H1 (cell line): ENCODE results near the gene RAB3IP. TPM values are rescaled to one million over a fixed set of nuclear protein-coding genes. Genes with fewer than 3 reads are reported as not detected.

ENCODE experiments used
- CTCF ChIA-PET: fragments of 300-600 bp; sonication (Branson Sonifier 250); formaldehyde crosslinking; loops from one replicate; lab custom pipeline; 2021; ENCODE audit not compliant: partially characterized antibody; lab: Charles Lee
- POLR2A ChIA-PET: fragments of 300-600 bp; sonication (Branson Sonifier 250); formaldehyde crosslinking; loops from one replicate; lab custom pipeline; 2021; ENCODE audit warnings: inconsistent platforms; ENCODE audit not compliant: partially characterized antibody; lab: Charles Lee
- DNase-seq, 2 experiments: peaks; one replicate each; pipeline versions ENCODE4 v3.0.0 to v3.0.0-alpha.2; 2010 to 2022; ENCODE audit warnings: low spot score in 2 of 2, low read depth in 1 of 2, mixed read lengths in 1 of 2
- FAIRE-seq: peaks from 2 replicates; lab custom pipeline; 2011; peaks lifted over from hg19 to GRCh38; lab: Jason Lieb, UNC
- H2AFZ ChIP-seq: 2 replicates; pipeline ENCODE4 v1.8.1; 2012; ENCODE audit warnings: low read length, inconsistent platforms
- H2AK5ac ChIP-seq: 2 replicates; pipeline ENCODE4 v1.6.1; 2013; ENCODE audit warnings: low read depth, low read length
- H2BK120ac ChIP-seq: replicated peaks from 2 replicates; pipeline ENCODE3; 2013; ENCODE audit warnings: low read depth, low read length, inconsistent platforms
- H2BK12ac ChIP-seq: 2 replicates; pipeline ENCODE4 v1.6.1; 2013; ENCODE audit warnings: low read depth, low read length
- H2BK15ac ChIP-seq: 2 replicates; pipeline ENCODE4 v1.6.1; 2013; ENCODE audit warnings: low read length
- H2BK20ac ChIP-seq: 2 replicates; pipeline ENCODE4 v1.6.1; 2013; ENCODE audit warnings: low read length
- H2BK5ac ChIP-seq: 2 replicates; pipeline ENCODE4 v1.6.1; 2013; ENCODE audit warnings: low read depth, low read length
- H3K14ac ChIP-seq: 2 replicates; pipeline ENCODE4 v1.6.1; 2013; ENCODE audit warnings: inconsistent platforms; ENCODE audit not compliant: insufficient read length
- H3K18ac ChIP-seq: 2 replicates; pipeline ENCODE4 v1.6.1; 2013; ENCODE audit warnings: low read length; ENCODE audit errors: extremely low read depth
- H3K23ac ChIP-seq: 2 replicates; pipeline ENCODE4 v1.6.1; 2013; ENCODE audit warnings: inconsistent platforms; ENCODE audit not compliant: insufficient read length
- H3K23me2 ChIP-seq: 2 replicates; pipeline ENCODE4 v1.6.1; 2013; ENCODE audit warnings: low read depth, low read length
- H3K27ac ChIP-seq: 2 replicates; pipeline ENCODE4 v1.6.1; 2011; ENCODE audit warnings: low read depth, low read length, inconsistent platforms
- H3K27me3 ChIP-seq, 4 experiments: replicated peaks in 1 of 4; 1 replicate in 1 of 4; 2 replicates in 3 of 4; pipeline versions ENCODE4 v1.6.1 to v1.8.1; 2011 to 2013; ENCODE audit warnings: low read length in 3 of 4, mild to moderate bottlenecking in 3 of 4, inconsistent platforms in 2 of 4, mixed read lengths in 2 of 4, moderate library complexity in 1 of 4; ENCODE audit not compliant: control insufficient read depth in 3 of 4, insufficient read depth in 3 of 4; ENCODE audit errors: extremely low read depth in 1 of 4
- H3K36me3 ChIP-seq, 4 experiments: 2 replicates each; pipeline versions ENCODE4 v1.6.1 to v1.8.1; 2011 to 2013; ENCODE audit warnings: mild to moderate bottlenecking in 4 of 4, low read length in 3 of 4, moderate library complexity in 2 of 4, control low read depth in 1 of 4, inconsistent platforms in 1 of 4; ENCODE audit not compliant: insufficient read depth in 4 of 4, control insufficient read depth in 2 of 4
- H3K4ac ChIP-seq: replicated peaks from 2 replicates; pipeline ENCODE3; 2013; ENCODE audit warnings: low read length, low read depth, mixed read lengths, inconsistent platforms; ENCODE audit not compliant: insufficient read length
- H3K4me1 ChIP-seq, 4 experiments: replicated peaks in 1 of 4; 1 replicate in 1 of 4; 2 replicates in 3 of 4; pipeline versions ENCODE4 v1.6.1 to v1.8.1; 2011 to 2013; ENCODE audit warnings: low read length in 3 of 4, inconsistent platforms in 2 of 4, mixed read lengths in 1 of 4; ENCODE audit not compliant: insufficient read depth in 4 of 4, control insufficient read depth in 3 of 4
- H3K4me2 ChIP-seq, 2 experiments: 2 replicates each; pipeline versions ENCODE4 v1.6.1 to v1.8.1; 2011 to 2013; ENCODE audit warnings: low read depth in 2 of 2, low read length in 2 of 2, control low read depth in 1 of 2, inconsistent platforms in 1 of 2, mild to moderate bottlenecking in 1 of 2; ENCODE audit not compliant: insufficient read depth in 1 of 2
- H3K4me3 ChIP-seq, 4 experiments: fragments of 200-600, 300-600 bp in 1 of 4; sonication (generic), shearing (Covaris generic), sonication (Bioruptor Twin) in 1 of 4; 2 replicates each; pipeline versions ENCODE4 v1.5.1 to v1.8.1; 2011 to 2016; ENCODE audit warnings: low read length in 4 of 4, low read depth in 3 of 4, control low read depth in 2 of 4, inconsistent platforms in 2 of 4, mild to moderate bottlenecking in 2 of 4, mixed read lengths in 1 of 4, moderate library complexity in 1 of 4; ENCODE audit not compliant: insufficient read depth in 2 of 4; ENCODE audit errors: extremely low read depth in 1 of 4
- H3K56ac ChIP-seq: replicated peaks from 2 replicates; pipeline ENCODE3; 2013; ENCODE audit warnings: low read depth, mild to moderate bottlenecking, mixed read lengths, low read length, inconsistent platforms; ENCODE audit not compliant: insufficient read length
- H3K79me1 ChIP-seq: 2 replicates; pipeline ENCODE4 v1.6.1; 2013; ENCODE audit warnings: low read depth, low read length, control low read depth
- H3K79me2 ChIP-seq, 2 experiments: 2 replicates each; pipeline versions ENCODE4 v1.6.1 to v1.8.1; 2012 to 2013; ENCODE audit warnings: low read length in 2 of 2, mild to moderate bottlenecking in 2 of 2, inconsistent platforms in 1 of 2; ENCODE audit not compliant: insufficient read depth in 2 of 2, control insufficient read depth in 1 of 2
- H3K9ac ChIP-seq, 4 experiments: replicated peaks in 1 of 4; 1 replicate in 1 of 4; 2 replicates in 3 of 4; pipeline versions ENCODE4 v1.6.1 to v1.8.1; 2011 to 2013; ENCODE audit warnings: low read depth in 3 of 4, low read length in 3 of 4, control low read depth in 2 of 4, mild to moderate bottlenecking in 2 of 4, moderate library complexity in 2 of 4, inconsistent platforms in 1 of 4; ENCODE audit errors: extremely low read depth in 1 of 4
- H3K9me3 ChIP-seq, 2 experiments: 2 replicates each; pipeline versions ENCODE4 v1.6.1 to v1.8.1; 2012 to 2013; ENCODE audit warnings: mild to moderate bottlenecking in 2 of 2, moderate library complexity in 2 of 2, control low read depth in 1 of 2, inconsistent platforms in 1 of 2, low read depth in 1 of 2, low read length in 1 of 2, mixed read lengths in 1 of 2; ENCODE audit not compliant: insufficient read depth in 2 of 2
- H4K20me1 ChIP-seq, 2 experiments: replicated peaks in 1 of 2; 2 replicates each; pipeline versions ENCODE3 to v1.8.1; 2011 to 2013; ENCODE audit warnings: inconsistent platforms in 2 of 2, low read length in 2 of 2, mild to moderate bottlenecking in 1 of 2; ENCODE audit not compliant: insufficient read depth in 2 of 2, control insufficient read depth in 1 of 2
- H4K5ac ChIP-seq: 2 replicates; pipeline ENCODE4 v1.6.1; 2013; ENCODE audit warnings: low read length, low read depth, mixed read lengths, inconsistent platforms; ENCODE audit not compliant: insufficient read length
- H4K8ac ChIP-seq: 2 replicates; pipeline ENCODE4 v1.8.0; 2013; ENCODE audit warnings: mild to moderate bottlenecking, moderate library complexity, low read length, inconsistent platforms; ENCODE audit not compliant: insufficient read depth; ENCODE audit errors: extremely low read depth
- H4K91ac ChIP-seq: replicated peaks from 2 replicates; pipeline ENCODE3; 2013; ENCODE audit warnings: low read length, mixed read lengths, inconsistent platforms; ENCODE audit not compliant: insufficient read length
- CEBPB ChIP-seq: IDR thresholded peaks from 2 replicates; pipeline ENCODE4 v1.6.1; 2012; ENCODE audit warnings: low read depth, low read length
- CREB1 ChIP-seq: IDR thresholded peaks from 2 replicates; pipeline ENCODE4 v1.6.1; 2012; ENCODE audit warnings: inconsistent platforms
- CTBP2 ChIP-seq: IDR thresholded peaks from 2 replicates; pipeline ENCODE4 v1.7.0; 2011; ENCODE audit warnings: borderline replicate concordance, mild to moderate bottlenecking, moderate library complexity, mixed read lengths, low read length; ENCODE audit not compliant: insufficient read depth, insufficient read length
- GTF2F1 ChIP-seq: IDR thresholded peaks from 2 replicates; pipeline ENCODE4 v1.6.1; 2012; ENCODE audit warnings: low read depth, low read length, improper control_type of control experiment, borderline replicate concordance
- POLR2AphosphoS5 ChIP-seq: IDR thresholded peaks from 2 replicates; pipeline ENCODE4 v1.6.1; 2011; ENCODE audit warnings: low read depth, low read length
- POU5F1 ChIP-seq: IDR thresholded peaks from 2 replicates; pipeline ENCODE4 v1.6.1; 2011; ENCODE audit warnings: low read depth, mild to moderate bottlenecking, low read length, moderate library complexity
- RAD21 ChIP-seq, 2 experiments: IDR thresholded peaks in 1 of 2; conservative IDR thresholded peaks in 1 of 2; 2 replicates each; pipeline ENCODE4 v1.6.1; 2011; ENCODE audit warnings: low read depth in 2 of 2, low read length in 2 of 2, improper control_type of control experiment in 1 of 2, inconsistent platforms in 1 of 2, mild to moderate bottlenecking in 1 of 2, moderate library complexity in 1 of 2
- RBBP5 ChIP-seq: IDR thresholded peaks from 2 replicates; pipeline ENCODE4 v1.7.1; 2012; ENCODE audit warnings: low read depth, mild to moderate bottlenecking, inconsistent platforms, low read length, moderate library complexity, borderline replicate concordance
- RXRA ChIP-seq: IDR thresholded peaks from 2 replicates; pipeline ENCODE4 v1.6.1; 2011; ENCODE audit warnings: low read depth, mild to moderate bottlenecking, low read length, moderate library complexity; ENCODE audit not compliant: insufficient read depth
- SAP30 ChIP-seq: fragments of 300-600 bp; sonication (generic); IDR thresholded peaks from 2 replicates; pipeline ENCODE4 v1.7.1; 2012; ENCODE audit warnings: low read length, moderate library complexity, mild to moderate bottlenecking, inconsistent platforms; ENCODE audit not compliant: insufficient read depth, insufficient replicate concordance
- SIX5 ChIP-seq: IDR thresholded peaks from 2 replicates; pipeline ENCODE4 v1.6.1; 2011; ENCODE audit warnings: mild to moderate bottlenecking, low read depth, low read length
- TAF7 ChIP-seq: optimal IDR thresholded peaks from 2 replicates; pipeline ENCODE3; 2011; ENCODE audit warnings: low read depth, mild to moderate bottlenecking, inconsistent platforms, low read length, moderate library complexity, borderline replicate concordance
- TEAD4 ChIP-seq: IDR thresholded peaks from 2 replicates; pipeline ENCODE4 v1.6.1; 2012; ENCODE audit warnings: low read depth, low read length, inconsistent platforms, mixed read lengths
- YY1 ChIP-seq: IDR thresholded peaks from 2 replicates; pipeline ENCODE4 v1.6.1; 2011; ENCODE audit warnings: low read depth, mild to moderate bottlenecking, low read length
- WGBS, 2 experiments: shearing (Covaris generic) in 1 of 2; methylation state at CpG; one replicate each; pipeline versions ENCODE4 v1.1.6 to v1.1.7; 2013 to 2015; ENCODE audit warnings: low lambda C conversion rate in 2 of 2, mixed read lengths in 2 of 2, inconsistent platforms in 1 of 2, low coverage in 1 of 2, missing lambda C conversion rate in 1 of 2; ENCODE audit not compliant: insufficient replicate concordance in 2 of 2, insufficient coverage in 1 of 2, insufficient read length in 1 of 2; ENCODE audit errors: extremely low coverage in 1 of 2, missing lambda C conversion rate in 1 of 2; 5-methylcytosine and 5-hydroxymethylcytosine counted together
- polyA plus RNA-seq, 7 experiments: library from polyadenylated mRNA; depleted of rRNA in 3 of 7; stranded (reverse) in 5 of 7; unstranded in 2 of 7; fragments of >200 nt in 5 of 7; fragments of 200-250 nt in 2 of 7; gene quantifications; 1 replicate in 5 of 7; 2 replicates in 1 of 7; 4 replicates in 1 of 7; pipeline versions ENCODE4 v1.2.1 to v1.2.3, GENCODE V29; 2011 to 2013; ENCODE audit warnings: missing spikeins in 2 of 7, mixed read lengths in 2 of 7
- total RNA-seq: library from RNA; stranded (reverse); fragmentation: NEBNext Ultra II Directional; extraction: Animal tissue kit (Norgen Biotek cat#: 25700); gene quantifications from 2 replicates; pipeline ENCODE4 v1.2.1, GENCODE V29; 2021

Gene RAB3IP
- total and polyA plus RNA-seq, 2 of the 8 experiments (the other 6 are each of a cell fraction or from before 2014, with no cell fraction given): 17.7 to 34.6 TPM

GRCh38 chr12:69792533-69792932 lies 53.9 kb downstream of the RAB3IP start:
- Histone ChIP-seq H3K27ac (no peak overlapping the region), H3K9me3 (peaks cover 0 to 16% of the 10 kb centered on the region in 2 experiments; a peak in 3 of 4 replicates), H3K27me3 (peaks cover 0 to 1% (median 0%) of the 10 kb centered on the region in 4 experiments; a peak in 1 of 7 replicates), H2BK20ac (no peak overlapping the region), H3K4me3 (no peak overlapping the region), H2BK15ac (no peak overlapping the region), H3K23me2 (no peaks in the 10 kb centered on the region), H3K56ac (no peak overlapping the region), H2BK5ac (no peak overlapping the region), H3K4me1 (no peaks in the 10 kb centered on the region), H3K18ac (no peak overlapping the region), H3K79me1 (no peaks in the 10 kb centered on the region), H3K36me3 (peaks cover 4 to 21% (median 9%) of the 10 kb centered on the region in 4 experiments; a peak in 5 of 8 replicates), H4K8ac (no peak overlapping the region), H3K23ac (no peak overlapping the region), H3K9ac (no peak overlapping the region), H3K14ac (no peak overlapping the region), H3K4ac (no peak overlapping the region), H2BK12ac (no peak overlapping the region), H2BK120ac (no peak overlapping the region), H3K79me2 (no peaks in the 10 kb centered on the region), H3K4me2 (no peak overlapping the region), H4K20me1 (no peaks in the 10 kb centered on the region), H2AFZ (no peak overlapping the region), H4K91ac (no peak overlapping the region), H2AK5ac (no peak overlapping the region), H4K5ac (no peak overlapping the region)
- FAIRE-seq (no peak), DNase-seq (no peak)
- 79% methylated on average over 2 of the region's 2 CpGs; no CpG with 5 or more reads in 1 of the 2 experiments for WGBS, 2 experiments
- ChIA-PET POLR2A (interaction anchor here (0.6 to 1.3 kb wide), 2 partner anchors 12 to 490 kb away, joined by 3 to 5 read pairs; no protein-coding TSS in a partner anchor), CTCF (interaction anchor here (1.6 kb wide), 1 partner anchor 12 kb away, joined by 10 read pairs; no protein-coding TSS in a partner anchor)
- no peak for TF ChIP-seq GTF2F1
- TF ChIP-seq TEAD4: no peak
- no peak for TF ChIP-seq CEBPB
- TF ChIP-seq SIX5: no peak
- no peak for TF ChIP-seq RXRA
- TF ChIP-seq SAP30: no peak
- TF ChIP-seq RAD21 (IDR thresholded peaks at IDR 0.05 in 1 of 2, conservative IDR thresholded peaks at IDR 0.05 in 1 of 2; ENCODE audit: low read depth in 2 of 2, low read length in 2 of 2): no peak
- no peak for TF ChIP-seq CREB1
- no peak for TF ChIP-seq CTBP2
- no peak for TF ChIP-seq RBBP5
- TF ChIP-seq TAF7: no peak
- no peak for TF ChIP-seq YY1
- no peak for TF ChIP-seq POU5F1
- TF ChIP-seq POLR2AphosphoS5: no peak
